ENCODE measurements around the gene CEP350.

The CEP350 gene

GRCh38 chr1:180123463-180123936, 168.9 kb downstream of the CEP350 start:
- TF ChIP-seq CTCF (IDR thresholded peaks at IDR 0.05), result no peak

GRCh38 chr1:180130651-180131050, 176.0 kb downstream of the CEP350 start:
- TF ChIP-seq CTCF (IDR thresholded peaks at IDR 0.05), result no peak

- no peak for TF ChIP-seq CTCF (IDR thresholded peaks at IDR 0.05)
Observed at GRCh38 chr1:180131510-180131909, 176.9 kb downstream of the CEP350 start.

- TF ChIP-seq CTCF (IDR thresholded peaks at IDR 0.05), result no peak
Observed at GRCh38 chr1:180133193-180133592, 178.6 kb downstream of the CEP350 start.

- TF ChIP-seq CTCF (IDR thresholded peaks at IDR 0.05), result no peak
Observed at GRCh38 chr1:180135535-180135934, 180.9 kb downstream of the CEP350 start.

GRCh38 chr1:180136331-180136967, 181.8 kb downstream of the CEP350 start:
- TF ChIP-seq CTCF (IDR thresholded peaks at IDR 0.05), result no peak

- TF ChIP-seq CTCF (IDR thresholded peaks at IDR 0.05), result no peak
Observed at GRCh38 chr1:180136968-180137356, 182.4 kb downstream of the CEP350 start.

- TF ChIP-seq CTCF (IDR thresholded peaks at IDR 0.05), result no peak
Observed at GRCh38 chr1:180137776-180138175, 183.2 kb downstream of the CEP350 start.
